Measurements from ENCODE around the gene ALAD.
"Not testable (repeated sequence)": the region's sequence is repeated elsewhere in the genome, so short reads cannot be mapped to it uniquely, and the experiment has no call there.

ALAD gene

DNA sequence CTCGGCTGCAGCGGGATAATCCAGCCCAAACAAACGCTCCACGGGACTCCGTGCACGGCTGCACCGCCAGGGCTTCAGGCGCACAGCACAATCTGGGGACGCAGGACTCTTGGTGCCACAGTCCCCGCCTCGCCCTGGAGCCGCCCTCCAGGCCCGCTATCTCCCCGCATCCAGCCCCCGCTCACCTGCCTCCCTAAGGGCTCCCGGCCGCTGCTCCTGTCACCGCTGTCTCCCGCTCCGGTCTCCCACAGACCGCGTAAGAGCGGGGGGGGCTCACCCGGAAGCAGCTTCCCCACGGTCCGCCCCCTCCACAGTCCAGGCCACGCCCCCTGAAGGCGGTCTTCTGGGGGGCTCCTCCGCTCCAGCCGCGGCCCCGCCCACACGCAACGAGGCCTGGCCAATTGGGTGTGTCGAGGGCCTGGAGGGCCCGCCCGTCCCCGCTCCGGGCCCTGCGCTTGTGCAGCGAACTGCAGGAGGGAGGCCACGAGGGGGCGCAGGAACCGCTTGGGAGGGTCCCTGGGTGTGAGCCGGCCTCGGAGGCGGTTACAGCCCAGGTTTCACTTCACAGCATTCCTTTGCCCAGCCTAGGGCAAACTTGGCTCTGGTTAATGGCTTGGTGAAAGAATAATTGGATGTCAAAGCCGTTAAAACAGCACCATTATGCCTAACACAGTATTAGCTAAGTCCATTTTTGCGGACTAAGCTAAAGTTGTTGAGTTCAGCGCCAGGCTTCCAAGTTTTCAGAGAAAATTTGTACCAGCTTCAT, at the start of gene ALAD:
TSS of gene ALAD (minus strand) at position 258 of the 766 bp plus-strand sequence. CDS start 7,725 bp downstream, outside the sequence.
- peak; percentile 98 for DNase-seq (ENCODE audit: low read depth in 2 of 2)

GRCh38 chr9:113449376-113449775, 48.3 kb upstream of the ALAD start:
- no peak for DNase-seq (ENCODE audit: low read depth in 2 of 2)

GRCh38 chr9:113446323-113446740, 45.2 kb upstream of the ALAD start:
- no peak for DNase-seq (ENCODE audit: low read depth in 2 of 2)

DNA sequence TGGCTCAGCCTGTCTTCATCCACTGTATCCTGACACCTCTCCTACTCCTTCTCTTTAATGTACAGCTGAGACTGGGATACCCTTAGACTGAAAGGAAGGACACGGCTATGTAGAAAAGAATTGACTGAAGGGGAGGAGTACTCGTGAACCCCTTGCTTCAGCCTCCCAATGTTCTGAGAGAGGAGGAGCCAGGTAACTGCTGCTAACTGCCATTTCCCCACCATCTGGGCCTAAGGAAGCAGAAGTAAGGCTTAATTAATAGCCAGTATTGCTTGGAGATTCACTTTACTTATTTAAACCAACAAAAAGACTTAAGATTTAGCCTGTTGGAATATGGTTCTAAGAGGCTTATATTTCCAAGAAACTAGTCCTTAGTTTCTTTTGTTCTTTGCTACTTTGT, 43.7 kb upstream of the ALAD start:
- no peak for DNase-seq (ENCODE audit: low read depth in 2 of 2)

DNA sequence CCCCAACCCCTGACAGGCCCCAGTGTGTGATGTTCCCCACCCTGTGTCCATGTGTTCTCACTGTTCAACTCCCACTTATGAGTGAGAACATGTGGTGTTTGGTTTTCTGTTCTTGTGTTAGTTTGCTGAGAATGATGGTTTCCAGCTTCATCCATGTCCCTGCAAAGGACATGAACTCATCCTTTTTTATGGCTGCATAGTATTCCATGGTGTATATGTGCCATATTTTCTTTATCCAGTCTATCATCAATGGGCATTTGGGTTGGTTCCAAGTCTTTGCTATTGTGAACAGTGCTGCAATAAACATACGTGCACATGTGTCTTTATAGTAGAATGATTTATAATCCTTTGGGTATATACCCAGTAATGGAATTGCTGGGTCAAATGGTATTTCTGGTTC, 36.6 kb upstream of the ALAD start:
- DNase-seq (ENCODE audit: low read depth in 2 of 2), result not testable (repeated sequence)

DNA sequence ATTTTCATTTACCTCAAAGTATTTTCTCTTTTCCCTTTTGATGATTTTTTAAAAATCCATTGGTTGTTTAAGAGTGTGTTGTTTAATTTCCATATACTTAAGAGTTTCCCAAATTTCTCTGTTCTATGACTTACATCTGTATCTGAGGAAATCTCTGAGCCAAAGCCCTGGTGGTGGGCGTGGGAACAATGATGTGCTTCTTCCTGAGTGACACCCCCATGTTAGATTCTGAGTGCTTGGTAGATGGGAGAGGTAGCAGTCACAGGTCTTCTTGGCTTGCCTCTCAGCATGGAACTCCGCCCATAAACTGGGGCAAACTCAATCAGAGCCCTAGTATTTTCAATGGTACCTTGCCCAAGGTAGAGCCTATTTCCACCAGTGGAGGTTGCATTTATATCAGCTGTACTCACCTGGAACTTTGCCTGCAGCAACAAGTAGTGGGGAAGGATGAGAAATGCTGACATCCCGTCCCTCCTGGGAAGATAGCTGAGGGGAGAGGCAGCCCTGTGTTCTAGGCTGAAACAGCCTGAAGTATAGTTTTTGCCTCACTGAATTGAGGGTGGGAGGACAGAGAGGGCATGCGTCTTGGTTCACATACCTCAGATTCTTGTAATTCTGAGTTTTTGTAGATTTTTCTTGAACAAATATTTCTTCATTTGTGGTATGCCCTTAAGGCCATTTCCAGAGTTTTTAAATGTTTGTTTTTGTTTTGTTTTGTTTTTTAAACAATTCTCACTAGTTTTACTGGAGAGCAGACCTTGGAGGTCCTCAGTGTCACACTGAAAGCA, 35.8 kb upstream of the ALAD start:
- DNase-seq (ENCODE audit: low read depth in 2 of 2), result no peak

DNA sequence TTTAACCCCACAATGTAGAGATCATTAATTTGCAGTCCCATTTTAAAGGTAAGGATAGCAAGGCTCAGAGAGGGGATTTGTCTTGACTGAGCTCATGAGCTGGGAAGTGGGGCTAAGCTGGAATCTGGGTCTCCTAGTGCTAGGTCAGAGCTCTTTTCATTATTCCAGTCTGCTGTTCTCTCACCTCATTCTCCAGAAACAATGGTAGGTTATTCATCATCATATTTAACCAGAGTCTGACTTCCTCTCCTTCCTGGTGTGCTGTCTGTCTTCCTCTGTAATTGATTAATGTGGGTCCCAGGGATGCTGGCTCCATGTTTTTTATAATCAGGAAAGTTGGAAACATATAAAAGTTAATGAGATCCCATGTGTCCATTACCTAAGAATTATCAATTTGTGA, 30.1 kb upstream of the ALAD start:
- no peak for DNase-seq (ENCODE audit: low read depth in 2 of 2)

- DNase-seq (ENCODE audit: low read depth in 2 of 2), result no peak
Measured at GRCh38 chr9:113428062-113428615, 27.1 kb upstream of the ALAD start.

DNA sequence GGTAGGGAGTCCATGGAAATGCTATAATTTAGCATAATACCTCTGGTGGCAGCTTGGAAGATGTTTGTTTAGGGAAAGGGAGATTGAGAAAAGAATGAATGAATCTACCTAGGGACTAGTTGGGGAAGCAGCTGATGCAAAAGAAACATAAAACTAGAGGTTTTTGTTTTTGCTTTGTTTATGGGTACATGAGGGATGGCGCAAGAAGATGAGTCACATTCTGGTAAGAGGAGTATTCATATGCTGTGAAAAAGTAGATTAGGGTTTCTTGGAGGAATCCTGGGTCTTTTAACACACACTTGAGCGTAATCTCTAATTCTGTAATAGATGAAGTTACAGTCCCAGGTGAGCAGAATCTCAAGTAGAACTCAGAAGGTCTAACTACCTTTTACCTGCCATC, 26.5 kb upstream of the ALAD start:
- no peak for DNase-seq (ENCODE audit: low read depth in 2 of 2)

DNA sequence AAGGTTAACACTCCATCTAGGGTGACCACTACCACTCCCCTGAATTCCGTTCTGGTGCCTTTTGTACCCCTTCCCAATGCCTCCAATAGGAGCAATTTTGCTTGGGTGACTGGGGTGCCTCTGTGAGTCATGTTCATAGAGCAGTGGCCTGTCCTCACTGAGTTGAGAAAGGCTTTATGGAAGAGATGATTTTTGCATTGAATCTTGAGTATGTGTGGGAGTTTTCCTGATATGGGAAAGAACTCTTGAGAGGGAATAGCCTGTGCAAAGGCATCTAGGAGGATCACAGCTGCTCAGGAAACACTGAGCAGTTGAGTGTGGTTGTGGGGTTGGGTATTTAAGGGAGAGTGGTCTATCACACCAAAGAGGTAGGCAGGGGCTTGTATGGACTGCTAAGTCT, 25.6 kb upstream of the ALAD start:
- no peak for DNase-seq (ENCODE audit: low read depth in 2 of 2)

DNA sequence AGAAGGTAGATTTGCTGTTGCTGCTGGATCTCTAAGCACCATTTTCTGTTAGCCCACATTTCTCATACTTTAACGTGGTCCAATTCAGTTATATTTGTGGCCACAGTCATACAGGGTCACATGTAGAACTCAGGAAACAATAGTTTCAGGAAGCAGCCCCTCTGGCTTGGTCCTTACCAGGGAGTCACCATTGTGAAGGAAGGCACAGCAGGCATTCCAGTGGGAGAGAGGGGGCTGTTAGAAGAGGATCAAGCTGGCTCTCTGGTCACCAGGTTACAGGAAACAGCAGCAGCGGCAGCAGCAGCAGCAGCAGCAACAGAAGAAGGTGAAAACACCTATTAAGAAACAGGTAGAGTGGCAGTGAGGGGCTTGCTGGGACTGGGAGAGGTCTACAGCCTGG, 24.0 kb upstream of the ALAD start:
- DNase-seq (ENCODE audit: low read depth in 2 of 2), result no peak

DNA sequence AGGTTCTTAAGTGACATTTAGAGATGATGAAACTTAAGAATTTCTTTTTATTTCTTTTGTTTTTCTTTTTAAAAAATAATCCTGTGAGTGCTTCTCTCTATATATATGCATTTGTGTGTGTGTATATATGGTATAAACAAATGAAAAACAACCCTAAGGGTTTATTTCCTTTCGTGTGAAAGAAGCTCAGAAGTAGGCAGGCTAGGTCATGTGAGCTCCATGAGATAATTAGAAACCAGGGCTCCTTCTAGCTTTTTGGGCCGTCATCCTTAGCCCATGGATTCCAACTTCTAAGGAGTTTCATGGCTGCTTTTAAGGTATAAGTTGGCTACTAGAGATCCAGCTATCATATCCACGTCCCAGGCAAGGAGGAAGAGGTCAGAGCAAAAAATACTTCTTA, 20.6 kb upstream of the ALAD start:
- DNase-seq (ENCODE audit: low read depth in 2 of 2), result no peak

DNA sequence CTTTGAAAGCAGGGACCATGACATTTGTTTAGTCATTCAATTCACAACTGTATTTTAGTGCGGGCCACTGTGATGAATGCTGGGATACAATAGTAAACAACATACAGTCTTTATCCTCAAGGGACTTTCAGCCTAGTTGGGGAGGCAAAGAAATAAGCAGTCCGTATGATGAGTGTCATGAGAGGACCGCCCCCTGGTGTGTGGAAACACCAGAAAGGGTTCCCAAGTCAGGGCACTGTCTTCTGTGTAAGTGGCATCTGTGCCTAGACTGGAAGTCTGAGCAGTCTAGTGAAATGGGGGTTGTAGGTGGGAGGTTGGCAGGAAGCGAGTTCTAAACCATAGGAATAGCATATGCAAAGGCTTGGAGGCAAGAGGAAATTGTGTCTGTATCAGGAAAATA, 16.3 kb upstream of the ALAD start:
- no peak for DNase-seq (ENCODE audit: low read depth in 2 of 2)

- DNase-seq (ENCODE audit: low read depth in 2 of 2), result no peak
Measured at GRCh38 chr9:113416149-113416721, 15.2 kb upstream of the ALAD start.

DNA sequence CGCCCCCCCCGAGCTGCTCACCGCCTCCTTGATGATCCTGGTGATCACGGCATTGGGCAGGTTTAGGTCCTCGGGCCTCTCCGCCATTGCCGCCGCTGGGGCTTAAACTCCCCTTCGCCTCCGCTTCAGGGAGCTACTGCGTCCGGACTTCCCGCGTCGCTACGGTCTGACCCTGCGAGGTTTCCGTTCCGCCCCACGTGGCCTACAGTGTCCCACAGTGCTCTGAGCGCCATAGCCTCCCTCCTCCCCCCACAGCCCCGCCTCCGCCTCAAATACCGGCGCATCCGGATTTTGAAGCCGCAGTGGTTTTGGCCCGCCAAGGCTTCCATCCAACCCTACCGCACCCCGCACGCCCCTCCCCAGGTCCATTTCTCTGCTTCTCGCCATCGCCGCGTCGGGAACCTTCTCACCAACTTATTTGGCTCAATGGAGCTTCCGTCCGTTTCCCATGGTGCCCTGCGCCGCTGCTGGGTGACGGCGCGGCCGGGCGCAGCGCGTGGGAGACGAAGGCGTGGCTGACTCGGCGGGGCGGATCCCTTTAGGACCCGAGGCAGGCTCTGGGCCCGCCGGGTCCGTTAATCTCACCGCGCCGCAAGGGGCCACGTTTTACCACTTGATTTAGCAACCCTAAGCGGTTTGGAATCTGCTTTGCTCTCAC, 9.3 kb upstream of the ALAD start, which contains the start of the genes C9orf43 and POLE3:
TSS of gene C9orf43 (plus strand) at position 541 of the 658 bp plus-strand sequence. CDS start 2,747 bp downstream, outside the sequence.
TSS of gene POLE3 (minus strand) at position 469 of the 658 bp plus-strand sequence. CDS start at position 87, 382 bp downstream.
- peak; percentile 87 to 91 for DNase-seq (ENCODE audit: low read depth in 2 of 2)

- no peak for DNase-seq (ENCODE audit: low read depth in 2 of 2)
Measured at GRCh38 chr9:113409883-113410206, 8.8 kb upstream of the ALAD start.

- no peak for DNase-seq (ENCODE audit: low read depth in 2 of 2)
Measured at GRCh38 chr9:113409481-113409880, 8.4 kb upstream of the ALAD start.

- peak in 1 of 2 donors; percentile 11 for DNase-seq (ENCODE audit: low read depth in 2 of 2)
Measured at GRCh38 chr9:113406873-113407511, 5.9 kb upstream of the ALAD start.

DNA sequence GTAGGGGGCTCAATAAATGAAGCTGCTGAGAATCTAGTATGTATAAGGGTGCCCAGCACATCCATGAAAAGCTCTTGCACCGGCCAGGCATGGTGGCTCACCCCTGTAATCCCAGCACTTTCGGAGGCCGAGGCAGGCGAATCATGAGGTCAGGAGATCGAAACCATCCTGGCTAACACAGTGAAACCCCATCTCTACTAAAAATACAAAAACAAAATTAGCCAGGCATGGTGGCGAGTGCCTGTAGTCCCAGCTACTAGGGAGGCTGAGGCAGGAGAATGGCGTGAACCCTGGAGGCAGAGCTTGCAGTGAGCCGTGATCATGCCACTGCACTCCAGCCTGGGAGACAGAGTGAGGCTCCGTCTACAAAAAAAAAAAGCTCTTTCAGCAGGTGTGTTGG, 5.3 kb upstream of the ALAD start:
- DNase-seq (ENCODE audit: low read depth in 2 of 2), result not testable (repeated sequence)

DNA sequence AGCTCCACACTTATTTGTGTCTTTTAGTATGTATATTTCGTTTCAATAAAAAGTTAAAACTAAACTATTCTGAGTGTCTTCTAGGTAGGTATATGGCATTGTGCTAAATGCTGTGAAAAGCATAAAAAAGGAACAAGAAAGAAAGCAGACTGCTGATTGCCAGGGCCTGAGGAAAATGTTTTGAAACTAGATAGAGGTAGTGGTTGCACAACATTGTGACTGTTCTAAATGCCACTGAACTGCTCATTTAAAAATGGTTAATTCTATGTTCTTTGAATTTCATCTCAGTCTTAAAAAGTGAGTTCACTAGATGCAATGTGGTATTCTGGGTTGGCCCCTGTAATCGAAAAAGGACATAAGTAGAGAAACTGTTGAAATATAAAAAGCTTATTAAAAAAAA, 2.6 kb upstream of the ALAD start:
- no peak for DNase-seq (ENCODE audit: low read depth in 2 of 2)

DNA sequence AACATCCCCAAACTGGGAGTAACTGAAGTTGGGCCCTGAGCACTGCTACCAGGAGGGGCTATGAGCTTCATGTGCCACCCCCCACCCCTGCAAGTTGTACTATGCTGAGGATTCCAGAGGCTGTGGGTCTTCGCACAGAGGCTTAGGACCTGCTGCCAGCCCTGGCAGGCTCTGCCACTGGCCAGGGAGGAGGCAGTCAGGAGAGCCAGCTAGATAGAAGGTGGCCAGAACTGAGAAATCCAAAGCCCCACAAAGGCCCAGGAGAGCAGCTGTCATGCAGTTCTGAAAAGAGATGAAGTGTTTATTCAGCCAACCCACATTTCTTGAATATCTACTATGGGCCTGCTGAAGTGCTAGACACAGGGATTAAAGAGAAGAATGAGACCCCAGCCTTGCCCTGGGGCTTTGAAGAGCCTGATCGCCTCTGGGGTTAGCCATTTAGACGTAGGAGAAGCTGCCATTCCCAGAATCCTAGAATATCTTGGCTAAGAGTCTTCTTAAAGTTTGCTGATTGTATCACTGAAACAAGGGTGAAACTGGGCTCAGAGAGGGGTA, 1.4 kb downstream of the ALAD start:
- no peak for DNase-seq (ENCODE audit: low read depth in 2 of 2)

Data from activated CD8-positive, alpha-beta memory T cell treated with anti-CD3 and anti-CD28 coated beads for 4 hours (primary cell).